ENCODE data around the gene GSDME.

Gene GSDME

GRCh38 chr7:24764011-24764410, 6.7 kb upstream of the GSDME start:
- TF ChIP-seq CTCF (IDR thresholded peaks at IDR 0.05), result no peak
- no peaks in the 10 kb centered on the region for H3K4me1 ChIP-seq (ENCODE audit: control insufficient read depth in 1 of 2, insufficient read depth in 1 of 2, low read depth in 1 of 2, low read length in 1 of 2)
- H3K9me3 ChIP-seq, result no peaks in the 10 kb centered on the region
- peaks cover 64% of the 10 kb centered on the region for H3K27me3 ChIP-seq
- H3K36me3 ChIP-seq, result no peaks in the 10 kb centered on the region
- no peak overlapping the region for H3K4me3 ChIP-seq (ENCODE audit: low read depth in 1 of 2, low read length in 1 of 2)
- H3K27ac ChIP-seq, result no peak overlapping the region

- no peak for TF ChIP-seq CTCF (IDR thresholded peaks at IDR 0.05)
- Histone ChIP-seq H3K9me3 (no peaks in the 10 kb centered on the region), H3K27me3 (peaks cover 70% of the 10 kb centered on the region), H3K36me3 (no peaks in the 10 kb centered on the region), H3K4me3 (ENCODE audit: low read depth in 1 of 2, low read length in 1 of 2) (no peak overlapping the region), H3K27ac (no peak overlapping the region), H3K4me1 (ENCODE audit: control insufficient read depth in 1 of 2, insufficient read depth in 1 of 2, low read depth in 1 of 2, low read length in 1 of 2) (no peaks in the 10 kb centered on the region)
Measured at GRCh38 chr7:24763303-24763901, 6.1 kb upstream of the GSDME start.

- Histone ChIP-seq H3K36me3 (no peaks in the 10 kb centered on the region), H3K9me3 (no peaks in the 10 kb centered on the region), H3K4me1 (ENCODE audit: control insufficient read depth in 1 of 2, insufficient read depth in 1 of 2, low read depth in 1 of 2, low read length in 1 of 2) (no peaks in the 10 kb centered on the region), H3K27ac (no peak overlapping the region), H3K27me3 (peaks cover 77% of the 10 kb centered on the region), H3K4me3 (ENCODE audit: low read depth in 1 of 2, low read length in 1 of 2) (no peak overlapping the region)
- no peak for TF ChIP-seq CTCF (IDR thresholded peaks at IDR 0.05)
Measured at GRCh38 chr7:24762771-24763170, 5.5 kb upstream of the GSDME start.

- peaks cover 95% of the 10 kb centered on the region for H3K27me3 ChIP-seq
- no peaks in the 10 kb centered on the region for H3K9me3 ChIP-seq
- H3K27ac ChIP-seq, result no peak overlapping the region
- H3K4me1 ChIP-seq (ENCODE audit: control insufficient read depth in 1 of 2, insufficient read depth in 1 of 2, low read depth in 1 of 2, low read length in 1 of 2), result peaks cover 4 to 13% of the 10 kb centered on the region in 2 experiments
- TF ChIP-seq CTCF (IDR thresholded peaks at IDR 0.05), result no peak
- no peak overlapping the region for H3K4me3 ChIP-seq (ENCODE audit: low read depth in 1 of 2, low read length in 1 of 2)
- no peaks in the 10 kb centered on the region for H3K36me3 ChIP-seq
Measured at GRCh38 chr7:24760968-24761367, 3.7 kb upstream of the GSDME start.

GRCh38 chr7:24756545-24757352, 515 bp downstream of the GSDME start:
- Histone ChIP-seq H3K36me3 (no peaks in the 10 kb centered on the region), H3K4me1 (ENCODE audit: control insufficient read depth in 1 of 2, insufficient read depth in 1 of 2, low read depth in 1 of 2, low read length in 1 of 2) (peaks cover 4 to 13% of the 10 kb centered on the region in 2 experiments), H3K9me3 (no peaks in the 10 kb centered on the region), H3K27ac (no peak overlapping the region), H3K4me3 (ENCODE audit: low read depth in 1 of 2, low read length in 1 of 2) (no peak overlapping the region), H3K27me3 (peaks cover 100% of the 10 kb centered on the region)
- TF ChIP-seq CTCF (IDR thresholded peaks at IDR 0.05), result no peak

Measured in neutrophil (primary cell).